ENCODE measurements around the gene ZBTB8OS. TPM values are rescaled to one million over a fixed set of nuclear protein-coding genes. Genes with fewer than 3 reads are reported as not detected.
"Not testable (repeated sequence)": the region's sequence is repeated elsewhere in the genome, so short reads cannot be mapped to it uniquely, and the experiment has no call there.

The ZBTB8OS gene
- polyA plus RNA-seq, 1 donor from 2014 or later, result 96.7 TPM

- H3K27me3 ChIP-seq (ENCODE audit: insufficient read depth, low read depth, low read length), result no peaks in the 10 kb centered on the region
- H3K79me2 ChIP-seq (replicated peaks; ENCODE audit: insufficient read depth, low read length), result peaks cover 10% of the 10 kb centered on the region
- no peak overlapping the region for H3K27ac ChIP-seq (ENCODE audit: low read length)
- H2AFZ ChIP-seq (ENCODE audit: low read depth, low read length), result no peak overlapping the region
- H3K4me2 ChIP-seq (ENCODE audit: low read length), result no peak overlapping the region
- no peak overlapping the region for H3K4me3 ChIP-seq (ENCODE audit: low read length)
- no peaks in the 10 kb centered on the region for H3K9me3 ChIP-seq (ENCODE audit: low read length)
- no peak overlapping the region for H3K9ac ChIP-seq (ENCODE audit: low read length)
- H3K9me2 ChIP-seq (ENCODE audit: insufficient read depth, low read length), result no peaks in the 10 kb centered on the region
- TF ChIP-seq REST (IDR thresholded peaks at IDR 0.05; ENCODE audit: borderline replicate concordance) (no peak), EZH2 (IDR thresholded peaks at IDR 0.05; ENCODE audit: borderline replicate concordance, insufficient read depth, low read length, poor library complexity, severe bottlenecking) (no peak), TAF1 (IDR thresholded peaks at IDR 0.05; ENCODE audit: low read depth) (no peak), CTCF (IDR thresholded peaks at IDR 0.05; ENCODE audit: poor library complexity, severe bottlenecking) (no peak), POLR2AphosphoS5 (IDR thresholded peaks at IDR 0.05) (no peak), RAD21 (conservative IDR thresholded peaks at IDR 0.05) (no peak), MXI1 (conservative IDR thresholded peaks at IDR 0.05; ENCODE audit: poor library complexity, severe bottlenecking) (no peak), EP300 (conservative IDR thresholded peaks at IDR 0.05; ENCODE audit: poor library complexity, severe bottlenecking) (no peak), SMC3 (conservative IDR thresholded peaks at IDR 0.05; ENCODE audit: poor library complexity) (no peak)
- H3F3A ChIP-seq (ENCODE audit: insufficient read depth, low read length, poor library complexity, severe bottlenecking), result no peaks in the 10 kb centered on the region
- H3K36me3 ChIP-seq (ENCODE audit: insufficient read depth, low read length), result no peaks in the 10 kb centered on the region
- no peaks in the 10 kb centered on the region for H4K20me1 ChIP-seq (ENCODE audit: insufficient read depth)
Observed at GRCh38 chr1:32635508-32636277, 14.7 kb downstream of the ZBTB8OS start.

- no peak overlapping the region for H2AFZ ChIP-seq (ENCODE audit: low read depth, low read length)
- TF ChIP-seq TAF1 (IDR thresholded peaks at IDR 0.05; ENCODE audit: low read depth) (no peak), EZH2 (IDR thresholded peaks at IDR 0.05; ENCODE audit: borderline replicate concordance, insufficient read depth, low read length, poor library complexity, severe bottlenecking) (no peak), MXI1 (conservative IDR thresholded peaks at IDR 0.05; ENCODE audit: poor library complexity, severe bottlenecking) (no peak), SMC3 (conservative IDR thresholded peaks at IDR 0.05; ENCODE audit: poor library complexity) (no peak), EP300 (conservative IDR thresholded peaks at IDR 0.05; ENCODE audit: poor library complexity, severe bottlenecking) (no peak), CTCF (IDR thresholded peaks at IDR 0.05; ENCODE audit: poor library complexity, severe bottlenecking) (no peak), RAD21 (conservative IDR thresholded peaks at IDR 0.05) (no peak), REST (IDR thresholded peaks at IDR 0.05; ENCODE audit: borderline replicate concordance) (no peak), POLR2AphosphoS5 (IDR thresholded peaks at IDR 0.05) (no peak)
- no peaks in the 10 kb centered on the region for H3K9me3 ChIP-seq (ENCODE audit: low read length)
- H3K27me3 ChIP-seq (ENCODE audit: insufficient read depth, low read depth, low read length), result no peaks in the 10 kb centered on the region
- H3F3A ChIP-seq (ENCODE audit: insufficient read depth, low read length, poor library complexity, severe bottlenecking), result no peaks in the 10 kb centered on the region
- H3K4me2 ChIP-seq (ENCODE audit: low read length), result no peak overlapping the region
- no peaks in the 10 kb centered on the region for H4K20me1 ChIP-seq (ENCODE audit: insufficient read depth)
- H3K79me2 ChIP-seq (replicated peaks; ENCODE audit: insufficient read depth, low read length), result peaks cover 7% of the 10 kb centered on the region
- no peak overlapping the region for H3K4me3 ChIP-seq (ENCODE audit: low read length)
- no peak overlapping the region for H3K9ac ChIP-seq (ENCODE audit: low read length)
- H3K27ac ChIP-seq (ENCODE audit: low read length), result no peak overlapping the region
- H3K9me2 ChIP-seq (ENCODE audit: insufficient read depth, low read length), result no peaks in the 10 kb centered on the region
- H3K36me3 ChIP-seq (ENCODE audit: insufficient read depth, low read length), result no peaks in the 10 kb centered on the region
Observed at GRCh38 chr1:32632829-32633228, 17.5 kb downstream of the ZBTB8OS start.

- H3K36me3 ChIP-seq (ENCODE audit: insufficient read depth, low read length); H3K79me2 ChIP-seq (replicated peaks; ENCODE audit: insufficient read depth, low read length); H3K9me2 ChIP-seq (ENCODE audit: insufficient read depth, low read length); H3F3A ChIP-seq (ENCODE audit: insufficient read depth, low read length, poor library complexity, severe bottlenecking); H3K27ac ChIP-seq (ENCODE audit: low read length); H3K9ac ChIP-seq (ENCODE audit: low read length); H3K9me3 ChIP-seq (ENCODE audit: low read length); H3K4me3 ChIP-seq (ENCODE audit: low read length); H3K27me3 ChIP-seq (ENCODE audit: insufficient read depth, low read depth, low read length); H4K20me1 ChIP-seq (ENCODE audit: insufficient read depth); H2AFZ ChIP-seq (ENCODE audit: low read depth, low read length); H3K4me2 ChIP-seq (ENCODE audit: low read length): not testable (repeated sequence)
Observed at GRCh38 chr1:32630173-32630572, 20.2 kb downstream of the ZBTB8OS start.

Measured in neural cell (in vitro differentiated cells).